ENCODE measurements around the gene CHRM4.

GRCh38 chr11:46437122-46437689 is 45.6 kb upstream of the CHRM4 start:
- TF ChIP-seq, protein P1, sequence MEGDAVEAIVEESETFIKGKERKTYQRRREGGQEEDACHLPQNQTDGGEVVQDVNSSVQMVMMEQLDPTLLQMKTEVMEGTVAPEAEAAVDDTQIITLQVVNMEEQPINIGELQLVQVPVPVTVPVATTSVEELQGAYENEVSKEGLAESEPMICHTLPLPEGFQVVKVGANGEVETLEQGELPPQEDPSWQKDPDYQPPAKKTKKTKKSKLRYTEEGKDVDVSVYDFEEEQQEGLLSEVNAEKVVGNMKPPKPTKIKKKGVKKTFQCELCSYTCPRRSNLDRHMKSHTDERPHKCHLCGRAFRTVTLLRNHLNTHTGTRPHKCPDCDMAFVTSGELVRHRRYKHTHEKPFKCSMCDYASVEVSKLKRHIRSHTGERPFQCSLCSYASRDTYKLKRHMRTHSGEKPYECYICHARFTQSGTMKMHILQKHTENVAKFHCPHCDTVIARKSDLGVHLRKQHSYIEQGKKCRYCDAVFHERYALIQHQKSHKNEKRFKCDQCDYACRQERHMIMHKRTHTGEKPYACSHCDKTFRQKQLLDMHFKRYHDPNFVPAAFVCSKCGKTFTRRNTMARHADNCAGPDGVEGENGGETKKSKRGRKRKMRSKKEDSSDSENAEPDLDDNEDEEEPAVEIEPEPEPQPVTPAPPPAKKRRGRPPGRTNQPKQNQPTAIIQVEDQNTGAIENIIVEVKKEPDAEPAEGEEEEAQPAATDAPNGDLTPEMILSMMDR (IDR thresholded peaks at IDR 0.05; ENCODE audit: insufficient read depth, low read length, poor library complexity, severe bottlenecking), result no peak
- no peak for TF ChIP-seq EZH2phosphoT487 (conservative IDR thresholded peaks at IDR 0.05; ENCODE audit: low read length)

Data from SU-DHL-6 (cell line).